HepG2 (cell line): ENCODE measurements around the gene POLR3K. TPM values are rescaled to one million over a fixed set of nuclear protein-coding genes. Genes with fewer than 3 reads are reported as not detected.
A peak's percentile ranks its signal among the peaks of the same experiment; 100 is the strongest.

Experiments
- AGO2 ChIP-seq: fragments of 200-400 bp; formaldehyde crosslinking; optimal IDR thresholded peaks from 2 replicates; pipeline ENCODE3; 2017; ENCODE audit warnings: mild to moderate bottlenecking, low read depth, low read length, moderate library complexity
- EP300 ChIP-seq, 3 experiments: sonication (generic) in 1 of 3; formaldehyde crosslinking in 1 of 3; IDR thresholded peaks; 2 replicates each; pipeline versions ENCODE4 v1.5.1 to v1.6.1; 2011 to 2020; ENCODE audit warnings: low read depth in 2 of 3, low read length in 2 of 3, borderline replicate concordance in 1 of 3, improper control_type of control experiment in 1 of 3, mild to moderate bottlenecking in 1 of 3, missing genetic modification reagents in 1 of 3, moderate library complexity in 1 of 3
- KLF11 ChIP-seq: IDR thresholded peaks from 2 replicates; pipeline ENCODE4 v1.6.1; 2016; ENCODE audit warnings: missing compliant biosample characterization
- RARG ChIP-seq: sonication (generic); formaldehyde crosslinking; IDR thresholded peaks from 2 replicates; pipeline ENCODE4 v1.4.0; 2020; ENCODE audit warnings: low read depth, mild to moderate bottlenecking, missing genetic modification reagents
- RBFOX2 ChIP-seq: fragments of 200-400 bp; formaldehyde crosslinking; IDR thresholded peaks from 2 replicates; pipeline ENCODE4 v1.6.1; 2017; ENCODE audit warnings: low read depth, mild to moderate bottlenecking, low read length
- SMYD3 ChIP-seq: sonication (generic); formaldehyde crosslinking; IDR thresholded peaks from 2 replicates; pipeline ENCODE4 v1.8.1; 2023; ENCODE audit warnings: mild to moderate bottlenecking, missing genetic modification reagents
- ZNF879 ChIP-seq: sonication (generic); formaldehyde crosslinking; IDR thresholded peaks from 2 replicates; pipeline ENCODE4 v1.8.1; 2023; ENCODE audit warnings: missing genetic modification reagents
- ZSCAN9 ChIP-seq: IDR thresholded peaks from 2 replicates; pipeline ENCODE4 v1.6.1; 2016; ENCODE audit warnings: borderline replicate concordance
- polyA plus RNA-seq, 8 experiments: library from polyadenylated mRNA; depleted of rRNA in 3 of 8; stranded (reverse) in 7 of 8; unstranded in 1 of 8; fragments of >200 nt; fragmentation: Illumina TruSeq in 4 of 8; extraction: Trizol in 4 of 8; gene quantifications; 2 replicates each; pipeline versions ENCODE4 v1.2.1 to v1.2.3, GENCODE V29; 2011 to 2016; ENCODE audit warnings: low read depth in 4 of 8, missing spikeins in 1 of 8, mixed read lengths in 1 of 8; ENCODE audit not compliant: insufficient read depth in 1 of 8
- total RNA-seq, 5 experiments: library from RNA; depleted of rRNA; stranded (reverse); fragments of >200 nt; fragmentation: Illumina TruSeq; extraction: Trizol; gene quantifications; 2 replicates each; pipeline ENCODE4 v1.2.3, GENCODE V29; 2016; ENCODE audit warnings: low read depth in 1 of 5
- TF ChIP-seq, protein P1 (sequence below): sonication (generic); formaldehyde crosslinking; IDR thresholded peaks from 2 replicates; pipeline ENCODE4 v1.4.0; 2020; ENCODE audit warnings: low read depth, missing genetic modification reagents
- TF ChIP-seq, protein P2 (sequence below): sonication (generic); formaldehyde crosslinking; IDR thresholded peaks from 2 replicates; pipeline ENCODE4 v1.5.0; 2020; ENCODE audit warnings: missing genetic modification reagents, mild to moderate bottlenecking, borderline replicate concordance

POLR3K gene
- total and polyA plus RNA-seq, 2 of the 13 experiments (the other 11 are each of a cell fraction or from before 2014, with no cell fraction given): 14.8 to 18.8 TPM

DNA sequence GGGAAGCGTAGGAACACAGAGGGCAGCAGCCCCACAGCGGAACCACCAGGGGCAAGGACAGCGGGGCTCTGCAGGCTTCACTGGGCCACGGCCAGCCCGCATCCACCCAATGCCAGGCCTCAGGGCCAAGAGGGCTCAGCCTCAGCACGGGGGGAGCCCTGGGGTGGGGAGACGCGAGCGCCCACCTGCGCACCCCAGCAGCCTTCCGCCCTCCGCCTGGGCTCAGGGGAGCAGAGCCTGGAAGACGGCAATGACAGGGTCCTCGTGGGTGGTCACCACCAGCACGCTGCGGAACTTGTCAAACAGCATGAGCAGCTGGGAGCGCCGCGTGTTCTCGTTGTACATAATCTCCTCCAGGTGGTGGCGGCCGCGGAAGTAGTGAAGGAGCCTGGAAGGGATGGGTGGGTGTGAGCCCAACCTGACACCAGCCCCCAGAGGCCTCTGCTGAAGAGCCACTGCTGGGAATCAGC lies 33.1 kb upstream of the POLR3K start (continued):
- TF ChIP-seq, protein P1, sequence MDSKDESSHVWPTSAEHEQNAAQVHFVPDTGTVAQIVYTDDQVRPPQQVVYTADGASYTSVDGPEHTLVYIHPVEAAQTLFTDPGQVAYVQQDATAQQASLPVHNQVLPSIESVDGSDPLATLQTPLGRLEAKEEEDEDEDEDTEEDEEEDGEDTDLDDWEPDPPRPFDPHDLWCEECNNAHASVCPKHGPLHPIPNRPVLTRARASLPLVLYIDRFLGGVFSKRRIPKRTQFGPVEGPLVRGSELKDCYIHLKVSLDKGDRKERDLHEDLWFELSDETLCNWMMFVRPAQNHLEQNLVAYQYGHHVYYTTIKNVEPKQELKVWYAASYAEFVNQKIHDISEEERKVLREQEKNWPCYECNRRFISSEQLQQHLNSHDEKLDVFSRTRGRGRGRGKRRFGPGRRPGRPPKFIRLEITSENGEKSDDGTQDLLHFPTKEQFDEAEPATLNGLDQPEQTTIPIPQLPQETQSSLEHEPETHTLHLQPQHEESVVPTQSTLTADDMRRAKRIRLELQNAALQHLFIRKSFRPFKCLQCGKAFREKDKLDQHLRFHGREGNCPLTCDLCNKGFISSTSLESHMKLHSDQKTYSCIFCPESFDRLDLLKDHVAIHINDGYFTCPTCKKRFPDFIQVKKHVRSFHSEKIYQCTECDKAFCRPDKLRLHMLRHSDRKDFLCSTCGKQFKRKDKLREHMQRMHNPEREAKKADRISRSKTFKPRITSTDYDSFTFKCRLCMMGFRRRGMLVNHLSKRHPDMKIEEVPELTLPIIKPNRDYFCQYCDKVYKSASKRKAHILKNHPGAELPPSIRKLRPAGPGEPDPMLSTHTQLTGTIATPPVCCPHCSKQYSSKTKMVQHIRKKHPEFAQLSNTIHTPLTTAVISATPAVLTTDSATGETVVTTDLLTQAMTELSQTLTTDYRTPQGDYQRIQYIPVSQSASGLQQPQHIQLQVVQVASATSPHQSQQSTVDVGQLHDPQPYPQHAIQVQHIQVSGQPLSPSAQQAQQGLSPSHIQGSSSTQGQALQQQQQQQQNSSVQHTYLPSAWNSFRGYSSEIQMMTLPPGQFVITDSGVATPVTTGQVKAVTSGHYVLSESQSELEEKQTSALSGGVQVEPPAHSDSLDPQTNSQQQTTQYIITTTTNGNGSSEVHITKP (CRISPR knock-in tag): no peak
- TF ChIP-seq SMYD3 (no peak), KLF11 (CRISPR knock-in tag) (no peak), EP300 (IDR thresholded peaks at IDR 0.05; ENCODE audit: low read depth in 2 of 2, low read length in 2 of 2) (no peak), EP300 (CRISPR knock-in tag; IDR thresholded peaks at IDR 0.05; ENCODE audit: borderline replicate concordance) (no peak), RARG (CRISPR knock-in tag) (no peak), ZSCAN9 (no peak), RBFOX2 (peak; percentile 73), ZNF879 (CRISPR knock-in tag) (no peak), AGO2 (peak; percentile 74)
- TF ChIP-seq, protein P2, sequence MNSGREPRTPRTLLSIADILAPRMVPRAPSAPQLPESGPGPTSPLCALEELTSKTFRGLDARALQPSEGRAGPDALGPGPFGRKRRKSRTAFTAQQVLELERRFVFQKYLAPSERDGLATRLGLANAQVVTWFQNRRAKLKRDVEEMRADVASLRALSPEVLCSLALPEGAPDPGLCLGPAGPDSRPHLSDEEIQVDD (CRISPR knock-in tag): no peak
